Measurements from ENCODE around the gene TNK1.

GRCh38 chr17:7388856-7389255 is 8.0 kb downstream of the TNK1 start:
- TF ChIP-seq CTCF (IDR thresholded peaks at IDR 0.05; ENCODE audit: low read depth, low read length) (no peak), POLR2A (IDR thresholded peaks at IDR 0.05; ENCODE audit: extremely low read depth, insufficient read length) (no peak), MAX (IDR thresholded peaks at IDR 0.05; ENCODE audit: low read depth, low read length) (no peak)

Measured in NB4 (cell line).